H1 (cell line): ENCODE data around the gene DNAAF5.

Experiments used
- CBX8 ChIP-seq: fragments of 300-800, 300-1000 bp; sonication (generic); IDR thresholded peaks from 2 replicates; pipeline ENCODE4 v1.7.1; 2016; ENCODE audit warnings: low read depth, low read length, borderline replicate concordance
- CEBPB ChIP-seq: IDR thresholded peaks from 2 replicates; pipeline ENCODE4 v1.6.1; 2012; ENCODE audit warnings: low read depth, low read length
- CHD2 ChIP-seq: IDR thresholded peaks from 2 replicates; pipeline ENCODE4 v1.6.1; 2012; ENCODE audit warnings: low read length, improper control_type of control experiment
- CREB1 ChIP-seq: IDR thresholded peaks from 2 replicates; pipeline ENCODE4 v1.6.1; 2012; ENCODE audit warnings: inconsistent platforms
- EGR1 ChIP-seq: IDR thresholded peaks from 2 replicates; pipeline ENCODE4 v1.6.1; 2011; ENCODE audit warnings: low read depth, low read length, borderline replicate concordance
- EZH2 ChIP-seq: fragments of 200-600 bp; sonication (generic); IDR thresholded peaks from 2 replicates; pipeline ENCODE4 v1.7.1; 2012; ENCODE audit warnings: low read depth, mild to moderate bottlenecking, moderate library complexity, low read length, inconsistent platforms; ENCODE audit not compliant: severe bottlenecking
- MAFK ChIP-seq: IDR thresholded peaks from 2 replicates; pipeline ENCODE4 v1.6.1; 2012; ENCODE audit warnings: low read depth, mild to moderate bottlenecking, improper control_type of control experiment, low read length
- POLR2A ChIP-seq, 2 experiments: IDR thresholded peaks; 1 replicate in 1 of 2; 2 replicates in 1 of 2; pipeline ENCODE4 v1.6.1; 2011; ENCODE audit warnings: low read depth in 2 of 2, low read length in 2 of 2, mild to moderate bottlenecking in 2 of 2; ENCODE audit errors: control extremely low read depth in 1 of 2
- RAD21 ChIP-seq, 2 experiments: IDR thresholded peaks in 1 of 2; conservative IDR thresholded peaks in 1 of 2; 2 replicates each; pipeline ENCODE4 v1.6.1; 2011; ENCODE audit warnings: low read depth in 2 of 2, low read length in 2 of 2, improper control_type of control experiment in 1 of 2, inconsistent platforms in 1 of 2, mild to moderate bottlenecking in 1 of 2, moderate library complexity in 1 of 2
- RFX5 ChIP-seq: IDR thresholded peaks from 2 replicates; pipeline ENCODE4 v1.6.1; 2011; ENCODE audit warnings: low read depth, low read length, improper control_type of control experiment, borderline replicate concordance
- TF ChIP-seq, protein P1 (sequence below), 3 experiments: IDR thresholded peaks; 1 replicate in 2 of 3; 2 replicates in 1 of 3; pipeline versions ENCODE4 v1.5.1 to v1.6.1; 2011; ENCODE audit warnings: low read length in 3 of 3, mild to moderate bottlenecking in 3 of 3, inconsistent platforms in 2 of 3, low read depth in 1 of 3, moderate library complexity in 1 of 3; ENCODE audit not compliant: insufficient read depth in 1 of 3; ENCODE audit errors: control extremely low read depth in 1 of 3
- TF ChIP-seq, protein P2 (sequence below): IDR thresholded peaks from 2 replicates; pipeline ENCODE4 v1.6.1; 2012; ENCODE audit warnings: inconsistent platforms
- TF ChIP-seq, protein P3 (sequence below): IDR thresholded peaks from 2 replicates; pipeline ENCODE4 v1.6.1; 2012; ENCODE audit warnings: inconsistent platforms

DNA sequence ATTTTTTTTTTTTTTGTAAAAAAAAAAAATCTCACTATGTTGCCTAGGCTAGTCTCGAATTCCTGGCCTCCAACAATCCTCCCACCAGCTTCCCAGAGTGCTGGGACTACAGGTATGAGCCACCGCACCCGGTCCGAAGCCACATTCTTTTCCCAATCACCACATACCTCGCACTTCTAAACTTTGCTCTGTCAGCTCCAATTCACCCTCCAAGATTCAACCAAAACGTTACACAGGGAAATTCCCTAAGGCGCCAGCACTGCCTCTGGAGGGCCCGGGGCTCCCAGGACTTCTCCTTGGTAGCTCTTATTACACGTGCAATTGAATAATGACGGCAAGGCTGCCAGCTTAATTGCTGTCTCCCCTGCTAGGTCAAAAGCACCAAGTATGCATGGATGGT, 10.3 kb upstream of the DNAAF5 start:
- no peak for TF ChIP-seq POLR2A (IDR thresholded peaks at IDR 0.05; ENCODE audit: control extremely low read depth in 1 of 2, low read depth in 2 of 2, low read length in 2 of 2)
- TF ChIP-seq, protein P1, sequence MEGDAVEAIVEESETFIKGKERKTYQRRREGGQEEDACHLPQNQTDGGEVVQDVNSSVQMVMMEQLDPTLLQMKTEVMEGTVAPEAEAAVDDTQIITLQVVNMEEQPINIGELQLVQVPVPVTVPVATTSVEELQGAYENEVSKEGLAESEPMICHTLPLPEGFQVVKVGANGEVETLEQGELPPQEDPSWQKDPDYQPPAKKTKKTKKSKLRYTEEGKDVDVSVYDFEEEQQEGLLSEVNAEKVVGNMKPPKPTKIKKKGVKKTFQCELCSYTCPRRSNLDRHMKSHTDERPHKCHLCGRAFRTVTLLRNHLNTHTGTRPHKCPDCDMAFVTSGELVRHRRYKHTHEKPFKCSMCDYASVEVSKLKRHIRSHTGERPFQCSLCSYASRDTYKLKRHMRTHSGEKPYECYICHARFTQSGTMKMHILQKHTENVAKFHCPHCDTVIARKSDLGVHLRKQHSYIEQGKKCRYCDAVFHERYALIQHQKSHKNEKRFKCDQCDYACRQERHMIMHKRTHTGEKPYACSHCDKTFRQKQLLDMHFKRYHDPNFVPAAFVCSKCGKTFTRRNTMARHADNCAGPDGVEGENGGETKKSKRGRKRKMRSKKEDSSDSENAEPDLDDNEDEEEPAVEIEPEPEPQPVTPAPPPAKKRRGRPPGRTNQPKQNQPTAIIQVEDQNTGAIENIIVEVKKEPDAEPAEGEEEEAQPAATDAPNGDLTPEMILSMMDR (IDR thresholded peaks at IDR 0.05; ENCODE audit: control extremely low read depth in 1 of 3, insufficient read depth in 1 of 3, low read depth in 1 of 3, low read length in 3 of 3) = no peak
- TF ChIP-seq, protein P2, sequence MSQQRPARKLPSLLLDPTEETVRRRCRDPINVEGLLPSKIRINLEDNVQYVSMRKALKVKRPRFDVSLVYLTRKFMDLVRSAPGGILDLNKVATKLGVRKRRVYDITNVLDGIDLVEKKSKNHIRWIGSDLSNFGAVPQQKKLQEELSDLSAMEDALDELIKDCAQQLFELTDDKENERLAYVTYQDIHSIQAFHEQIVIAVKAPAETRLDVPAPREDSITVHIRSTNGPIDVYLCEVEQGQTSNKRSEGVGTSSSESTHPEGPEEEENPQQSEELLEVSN = no peak
- TF ChIP-seq CHD2 = no peak
- no peak for TF ChIP-seq RAD21 (IDR thresholded peaks at IDR 0.05 in 1 of 2, conservative IDR thresholded peaks at IDR 0.05 in 1 of 2; ENCODE audit: low read depth in 2 of 2, low read length in 2 of 2)
- TF ChIP-seq CEBPB = no peak
- no peak for TF ChIP-seq RFX5
- TF ChIP-seq EZH2 = no peak
- no peak for TF ChIP-seq CREB1
- TF ChIP-seq EGR1 = no peak
- TF ChIP-seq, protein P3, sequence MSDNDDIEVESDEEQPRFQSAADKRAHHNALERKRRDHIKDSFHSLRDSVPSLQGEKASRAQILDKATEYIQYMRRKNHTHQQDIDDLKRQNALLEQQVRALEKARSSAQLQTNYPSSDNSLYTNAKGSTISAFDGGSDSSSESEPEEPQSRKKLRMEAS = no peak
- no peak for TF ChIP-seq MAFK
- TF ChIP-seq CBX8 = no peak
